Measurements from ENCODE around the gene DOCK6.

The DOCK6 gene

GRCh38 chr19:11251217-11251616 lies 11.1 kb downstream of the DOCK6 start:
- no peak overlapping the region for H3K18ac ChIP-seq (ENCODE audit: low read length)
- no peak overlapping the region for H4K91ac ChIP-seq (ENCODE audit: low read depth, low read length)
- H3K4ac ChIP-seq (ENCODE audit: low read depth, low read length) = no peak overlapping the region
- no peak overlapping the region for H4K8ac ChIP-seq (ENCODE audit: low read depth, low read length)
- H2BK5ac ChIP-seq (ENCODE audit: low read depth, low read length, poor library complexity) = no peak overlapping the region
- H3K36me3 ChIP-seq (ENCODE audit: control insufficient read depth in 1 of 2, insufficient read depth in 2 of 2, low read length in 2 of 2) = peaks cover 17 to 19% of the 10 kb centered on the region in 2 experiments
- H3K79me2 ChIP-seq (ENCODE audit: control insufficient read depth, insufficient read depth, low read length, poor library complexity) = no peaks in the 10 kb centered on the region
- H3K4me3 ChIP-seq (ENCODE audit: low read depth, low read length) = no peak overlapping the region
- H3K14ac ChIP-seq (ENCODE audit: low read length) = no peak overlapping the region
- no peak overlapping the region for H2BK12ac ChIP-seq (ENCODE audit: low read length)
- no peak overlapping the region for H2AK5ac ChIP-seq (ENCODE audit: low read length)
- H3K27ac ChIP-seq (ENCODE audit: low read depth, low read length) = no peak overlapping the region
- no CpG with 5 or more reads among the region's 4 CpGs for WGBS (ENCODE audit: extremely low coverage, insufficient coverage, insufficient read length)
- DNase-seq = no peak
- no peak overlapping the region for H3K23ac ChIP-seq (ENCODE audit: low read length)
- no peak overlapping the region for H4K12ac ChIP-seq (ENCODE audit: low read depth, low read length)
- H2AFZ ChIP-seq (ENCODE audit: insufficient read depth, low read length, poor library complexity) = no peak overlapping the region
- H3K9ac ChIP-seq (ENCODE audit: low read length) = no peak overlapping the region
- no peak overlapping the region for H2BK120ac ChIP-seq (ENCODE audit: insufficient read depth, low read length, poor library complexity)
- peaks cover 3% of the 10 kb centered on the region for H3K9me3 ChIP-seq (ENCODE audit: insufficient read depth, low read depth, low read length)
- H3K4me1 ChIP-seq (ENCODE audit: control insufficient read depth in 1 of 2, insufficient read depth in 2 of 2, low read length in 2 of 2) = peaks cover 0 to 4% of the 10 kb centered on the region in 2 experiments
- no peaks in the 10 kb centered on the region for H3K79me1 ChIP-seq (ENCODE audit: low read length)
- H3K4me2 ChIP-seq (ENCODE audit: low read length) = no peak overlapping the region
- H3K27me3 ChIP-seq (ENCODE audit: insufficient read depth, low read length) = no peaks in the 10 kb centered on the region

GRCh38 chr19:11248852-11249251 lies 13.5 kb downstream of the DOCK6 start:
- DNase-seq = no peak
- Histone ChIP-seq H3K4me3 (ENCODE audit: low read depth, low read length) (no peak overlapping the region), H4K91ac (ENCODE audit: low read depth, low read length) (no peak overlapping the region), H3K27ac (ENCODE audit: low read depth, low read length) (no peak overlapping the region), H3K79me2 (ENCODE audit: control insufficient read depth, insufficient read depth, low read length, poor library complexity) (no peaks in the 10 kb centered on the region), H3K4ac (ENCODE audit: low read depth, low read length) (no peak overlapping the region), H3K27me3 (ENCODE audit: insufficient read depth, low read length) (no peaks in the 10 kb centered on the region), H3K36me3 (ENCODE audit: control insufficient read depth in 1 of 2, insufficient read depth in 2 of 2, low read length in 2 of 2) (peaks cover 17 to 19% of the 10 kb centered on the region in 2 experiments), H4K12ac (ENCODE audit: low read depth, low read length) (no peak overlapping the region), H2BK120ac (ENCODE audit: insufficient read depth, low read length, poor library complexity) (no peak overlapping the region), H3K4me1 (ENCODE audit: control insufficient read depth in 1 of 2, insufficient read depth in 2 of 2, low read length in 2 of 2) (no peaks in the 10 kb centered on the region), H3K79me1 (ENCODE audit: low read length) (no peaks in the 10 kb centered on the region), H2BK12ac (ENCODE audit: low read length) (no peak overlapping the region), H2BK5ac (ENCODE audit: low read depth, low read length, poor library complexity) (no peak overlapping the region), H3K4me2 (ENCODE audit: low read length) (no peak overlapping the region), H3K23ac (ENCODE audit: low read length) (no peak overlapping the region), H3K14ac (ENCODE audit: low read length) (no peak overlapping the region), H3K18ac (ENCODE audit: low read length) (no peak overlapping the region), H4K8ac (ENCODE audit: low read depth, low read length) (no peak overlapping the region), H3K9ac (ENCODE audit: low read length) (no peak overlapping the region), H2AFZ (ENCODE audit: insufficient read depth, low read length, poor library complexity) (no peak overlapping the region), H2AK5ac (ENCODE audit: low read length) (no peak overlapping the region), H3K9me3 (ENCODE audit: insufficient read depth, low read depth, low read length) (peaks cover 3% of the 10 kb centered on the region)
- no CpG with 5 or more reads among the region's 2 CpGs for WGBS (ENCODE audit: extremely low coverage, insufficient coverage, insufficient read length)

- H2AFZ ChIP-seq (ENCODE audit: insufficient read depth, low read length, poor library complexity) = no peak overlapping the region
- peaks cover 17 to 19% of the 10 kb centered on the region in 2 experiments for H3K36me3 ChIP-seq (ENCODE audit: control insufficient read depth in 1 of 2, insufficient read depth in 2 of 2, low read length in 2 of 2)
Measured at GRCh38 chr19:11247934-11248333, 14.4 kb downstream of the DOCK6 start.

GRCh38 chr19:11247391-11247790 lies 14.9 kb downstream of the DOCK6 start:
- peaks cover 4% of the 10 kb centered on the region in 2 experiments for H3K4me1 ChIP-seq (ENCODE audit: control insufficient read depth in 1 of 2, insufficient read depth in 2 of 2, low read length in 2 of 2)
- no peak overlapping the region for H3K4me3 ChIP-seq (ENCODE audit: low read depth, low read length)
- H3K27me3 ChIP-seq (ENCODE audit: insufficient read depth, low read length) = no peaks in the 10 kb centered on the region
- peaks cover 19 to 20% of the 10 kb centered on the region in 2 experiments for H3K36me3 ChIP-seq (ENCODE audit: control insufficient read depth in 1 of 2, insufficient read depth in 2 of 2, low read length in 2 of 2)
- H4K91ac ChIP-seq (ENCODE audit: low read depth, low read length) = no peak overlapping the region
- WGBS (ENCODE audit: extremely low coverage, insufficient coverage, insufficient read length) = no CpG with 5 or more reads among the region's 10 CpGs
- no peak overlapping the region for H2BK120ac ChIP-seq (ENCODE audit: insufficient read depth, low read length, poor library complexity)
- H3K4ac ChIP-seq (ENCODE audit: low read depth, low read length) = no peak overlapping the region
- no peak overlapping the region for H2BK12ac ChIP-seq (ENCODE audit: low read length)
- H3K14ac ChIP-seq (ENCODE audit: low read length) = no peak overlapping the region
- H4K8ac ChIP-seq (ENCODE audit: low read depth, low read length) = no peak overlapping the region
- H3K23ac ChIP-seq (ENCODE audit: low read length) = no peak overlapping the region
- no peak overlapping the region for H3K27ac ChIP-seq (ENCODE audit: low read depth, low read length)
- H2AFZ ChIP-seq (ENCODE audit: insufficient read depth, low read length, poor library complexity) = no peak overlapping the region
- no peak overlapping the region for H2BK5ac ChIP-seq (ENCODE audit: low read depth, low read length, poor library complexity)
- no peaks in the 10 kb centered on the region for H3K79me2 ChIP-seq (ENCODE audit: control insufficient read depth, insufficient read depth, low read length, poor library complexity)
- DNase-seq = no peak
- H3K9ac ChIP-seq (ENCODE audit: low read length) = no peak overlapping the region
- no peak overlapping the region for H2AK5ac ChIP-seq (ENCODE audit: low read length)
- H3K4me2 ChIP-seq (ENCODE audit: low read length) = no peak overlapping the region
- no peak overlapping the region for H3K18ac ChIP-seq (ENCODE audit: low read length)
- peaks cover 1% of the 10 kb centered on the region for H3K9me3 ChIP-seq (ENCODE audit: insufficient read depth, low read depth, low read length)
- no peaks in the 10 kb centered on the region for H3K79me1 ChIP-seq (ENCODE audit: low read length)
- no peak overlapping the region for H4K12ac ChIP-seq (ENCODE audit: low read depth, low read length)

More at GRCh38 chr19:11247934-11248333, 14.4 kb downstream of the DOCK6 start:
- Histone ChIP-seq H3K4me1 (ENCODE audit: control insufficient read depth in 1 of 2, insufficient read depth in 2 of 2, low read length in 2 of 2) (peaks cover 4% of the 10 kb centered on the region in 2 experiments), H2BK120ac (ENCODE audit: insufficient read depth, low read length, poor library complexity) (no peak overlapping the region), H2BK5ac (ENCODE audit: low read depth, low read length, poor library complexity) (no peak overlapping the region), H2BK12ac (ENCODE audit: low read length) (no peak overlapping the region), H4K12ac (ENCODE audit: low read depth, low read length) (no peak overlapping the region), H3K27ac (ENCODE audit: low read depth, low read length) (no peak overlapping the region), H4K8ac (ENCODE audit: low read depth, low read length) (no peak overlapping the region), H3K14ac (ENCODE audit: low read length) (no peak overlapping the region), H3K23ac (ENCODE audit: low read length) (no peak overlapping the region), H2AK5ac (ENCODE audit: low read length) (no peak overlapping the region), H3K4me2 (ENCODE audit: low read length) (no peak overlapping the region), H3K18ac (ENCODE audit: low read length) (no peak overlapping the region), H3K79me1 (ENCODE audit: low read length) (no peaks in the 10 kb centered on the region), H3K9ac (ENCODE audit: low read length) (no peak overlapping the region), H3K79me2 (ENCODE audit: control insufficient read depth, insufficient read depth, low read length, poor library complexity) (no peaks in the 10 kb centered on the region), H3K4ac (ENCODE audit: low read depth, low read length) (no peak overlapping the region), H3K27me3 (ENCODE audit: insufficient read depth, low read length) (no peaks in the 10 kb centered on the region), H4K91ac (ENCODE audit: low read depth, low read length) (no peak overlapping the region), H3K4me3 (ENCODE audit: low read depth, low read length) (no peak overlapping the region), H3K9me3 (ENCODE audit: insufficient read depth, low read depth, low read length) (peaks cover 3% of the 10 kb centered on the region)
- no CpG with 5 or more reads among the region's 14 CpGs for WGBS (ENCODE audit: extremely low coverage, insufficient coverage, insufficient read length)
- DNase-seq = no peak
